HG03060 (cell line): ENCODE results near the gene MAPKAP1.
"Not testable (repeated sequence)": the region's sequence is repeated elsewhere in the genome, so short reads cannot be mapped to it uniquely, and the experiment has no call there.

Experiments used
- ATAC-seq: cut with Tn5 transposase; IDR thresholded peaks from one replicate; pipeline ENCODE4 v1.9.1; 2021; ENCODE audit warnings: low read depth, moderate number of reproducible peaks; ENCODE audit not compliant: unreplicated experiment

MAPKAP1 gene

DNA sequence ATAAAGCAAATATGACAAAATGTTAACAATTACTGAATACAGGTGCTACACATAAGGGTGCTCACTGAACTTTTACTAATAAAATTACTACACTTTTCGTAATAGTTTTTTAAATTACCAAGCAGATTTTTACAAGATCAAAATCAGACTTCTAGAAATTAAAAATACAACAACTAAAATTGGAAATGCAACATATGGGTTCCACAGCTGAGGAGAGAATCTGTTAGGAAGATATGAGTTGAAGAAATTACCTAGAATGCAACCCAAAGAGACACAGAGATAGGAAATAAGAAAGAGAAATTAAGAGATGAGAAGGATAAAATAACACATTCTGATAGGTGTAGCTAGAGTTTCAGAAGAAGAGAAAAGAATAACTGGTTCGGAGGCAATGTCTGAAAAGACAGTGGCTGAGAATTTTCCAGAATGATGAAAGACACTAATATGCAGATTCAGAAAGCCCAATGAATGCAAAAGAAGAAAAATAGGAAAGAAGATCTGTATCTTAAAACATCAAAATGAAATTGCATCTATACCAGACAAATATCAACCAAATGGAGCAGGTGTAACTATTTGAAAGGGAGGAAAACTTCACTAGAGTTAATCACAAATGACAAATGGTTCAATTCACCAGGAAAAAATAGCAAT lies 95.8 kb downstream of the MAPKAP1 start:
- no peak for ATAC-seq

DNA sequence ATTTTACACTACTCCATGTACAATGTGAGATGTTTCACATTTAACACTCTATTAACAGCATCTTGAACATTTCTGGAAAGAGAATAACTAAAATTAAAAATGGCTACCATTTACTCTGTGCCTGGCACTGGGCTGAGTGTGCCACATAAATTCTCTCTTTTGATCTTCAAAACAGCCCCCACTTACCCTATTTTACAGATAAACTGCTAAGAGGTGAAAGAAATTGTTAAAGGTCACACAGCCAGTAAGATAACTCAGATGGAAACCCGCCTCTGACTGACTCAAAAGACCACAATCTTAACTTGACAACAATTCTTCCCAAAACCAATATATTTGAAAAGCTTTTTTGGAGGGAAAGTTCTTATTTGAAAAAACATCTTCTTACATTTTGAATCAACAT lies 97.3 kb downstream of the MAPKAP1 start:
- no peak for ATAC-seq

DNA sequence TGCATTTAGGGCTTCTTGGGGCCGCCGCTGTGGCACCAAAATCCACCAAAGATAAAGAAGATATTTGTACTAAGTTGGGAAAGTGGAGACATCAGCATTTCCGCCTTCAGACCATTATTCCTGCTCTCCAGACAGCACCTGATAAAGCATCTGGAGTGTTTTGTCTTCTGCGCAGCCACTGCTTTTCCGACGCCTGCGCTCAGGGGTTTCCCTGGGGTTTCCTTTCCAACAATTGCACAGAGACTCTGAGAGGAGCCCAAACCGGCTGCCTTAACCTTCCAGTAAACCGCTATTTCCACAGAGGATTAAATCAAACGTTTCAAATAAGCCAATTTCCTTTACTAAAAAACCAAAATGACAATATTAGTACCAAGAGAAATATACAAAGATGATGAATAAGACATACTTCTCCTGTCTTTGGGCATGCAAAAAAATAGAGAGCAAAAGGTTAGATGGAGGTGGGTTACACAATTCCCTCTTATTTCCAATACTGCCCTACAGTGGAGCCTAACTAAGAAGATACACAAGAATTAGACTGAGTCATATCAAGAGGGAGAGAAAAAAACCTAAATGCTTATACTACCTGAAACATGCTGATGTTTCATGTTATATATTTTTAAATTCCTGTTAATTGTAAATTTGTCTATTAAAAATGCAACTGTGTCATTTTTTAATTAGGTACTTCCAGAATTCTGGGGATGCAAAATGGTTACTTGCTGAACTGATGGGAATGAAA lies 98.4 kb downstream of the MAPKAP1 start:
- ATAC-seq = no peak

DNA sequence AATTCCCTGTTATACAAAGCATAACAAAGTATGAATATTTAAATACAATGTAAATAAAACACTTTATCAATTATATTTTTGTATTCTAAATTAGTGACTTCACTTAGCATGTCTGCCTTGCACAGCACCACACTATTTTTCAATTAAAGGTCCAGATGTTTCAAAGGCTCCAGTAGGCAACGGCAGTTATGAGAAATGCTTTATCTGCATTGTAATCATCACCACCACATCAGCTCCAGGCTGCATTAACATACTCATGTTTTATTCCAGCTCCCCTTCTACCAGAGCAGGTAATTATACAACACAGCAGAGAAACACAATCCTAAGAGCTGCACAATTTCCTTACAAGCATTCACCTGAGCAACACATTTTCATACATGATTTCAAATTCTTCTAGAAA lies 102.8 kb downstream of the MAPKAP1 start:
- no peak for ATAC-seq

DNA sequence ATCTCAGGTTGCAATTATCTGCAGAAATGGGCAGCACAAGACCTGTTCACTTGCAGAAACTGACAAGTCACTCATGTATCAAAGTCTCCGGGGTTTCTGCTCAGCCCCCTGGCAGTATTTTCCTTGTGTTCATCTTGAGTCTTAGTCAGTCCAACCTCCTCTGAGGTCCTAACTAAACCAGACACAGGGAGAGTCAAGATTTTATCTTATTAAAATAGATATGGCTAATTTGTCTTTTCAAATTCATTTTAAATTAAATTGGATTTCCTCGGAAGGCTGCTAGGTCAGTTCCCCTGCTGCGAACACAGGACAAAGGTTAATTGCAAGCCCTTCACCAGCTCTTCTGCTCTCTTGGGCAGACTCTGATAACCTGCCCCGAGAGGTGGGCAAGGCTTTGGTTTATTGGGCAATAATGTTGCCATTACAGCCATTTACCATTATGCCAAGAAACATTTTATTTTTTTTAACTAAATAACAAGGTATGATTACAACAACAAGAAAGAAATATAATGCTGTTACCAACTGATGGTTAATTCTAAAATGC lies 103.5 kb downstream of the MAPKAP1 start:
- no peak for ATAC-seq

DNA sequence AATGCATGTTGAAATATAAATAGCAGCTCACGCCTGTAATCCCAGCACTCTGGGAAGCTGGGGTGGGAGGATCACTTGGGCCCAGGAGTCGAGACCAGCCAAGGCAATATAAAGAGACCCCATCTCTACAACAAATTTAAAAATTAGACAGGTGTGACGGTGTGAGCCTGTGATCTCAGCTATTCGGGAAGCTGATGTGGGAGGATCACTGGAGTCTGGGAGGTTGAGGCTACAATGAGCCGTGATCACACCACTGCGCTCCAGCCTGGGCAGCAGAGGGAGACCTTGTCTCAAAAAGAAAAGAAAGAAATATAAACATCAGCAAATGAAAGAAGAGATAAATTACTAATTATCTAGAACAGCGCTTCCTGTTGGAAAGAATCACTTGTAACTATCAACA lies 105.0 kb downstream of the MAPKAP1 start:
- no peak for ATAC-seq

DNA sequence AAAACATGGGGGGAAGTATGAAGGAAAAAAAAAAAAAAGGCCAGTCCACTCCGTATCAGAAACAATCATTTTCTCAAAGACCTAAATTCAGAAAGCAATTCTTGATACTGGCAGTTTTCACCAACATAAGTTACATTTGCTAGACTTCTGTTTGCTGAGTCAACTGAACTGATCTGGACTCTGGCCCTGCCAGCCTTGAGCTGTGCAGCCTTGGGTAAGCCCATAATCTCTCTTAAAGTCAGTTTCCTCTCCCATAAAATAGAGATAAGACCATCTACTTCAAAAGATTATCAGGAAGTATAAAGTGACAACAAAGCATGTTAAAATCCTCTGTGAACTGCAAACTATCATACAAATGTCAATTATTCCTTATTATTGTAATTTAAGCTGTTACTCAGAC lies 106.8 kb downstream of the MAPKAP1 start:
- ATAC-seq = no peak

DNA sequence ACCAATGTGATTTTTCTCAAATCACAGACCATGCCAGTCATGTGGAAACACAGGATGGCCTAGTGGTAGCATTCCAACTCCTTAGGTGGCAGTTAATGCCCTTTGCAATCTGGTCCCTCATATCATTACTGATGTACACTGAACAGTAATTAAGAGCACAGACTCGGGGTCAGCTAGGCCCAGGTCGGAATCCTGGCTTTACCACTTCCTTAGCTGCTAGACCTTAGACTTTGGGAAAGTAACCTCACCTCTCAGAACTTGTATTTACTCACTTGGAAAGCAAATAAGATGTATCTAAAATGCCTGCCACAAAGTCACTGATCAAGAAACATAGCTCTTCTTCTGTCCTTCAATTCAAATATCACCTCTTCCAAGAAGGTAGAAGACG lies 112.8 kb downstream of the MAPKAP1 start:
- no peak for ATAC-seq

DNA sequence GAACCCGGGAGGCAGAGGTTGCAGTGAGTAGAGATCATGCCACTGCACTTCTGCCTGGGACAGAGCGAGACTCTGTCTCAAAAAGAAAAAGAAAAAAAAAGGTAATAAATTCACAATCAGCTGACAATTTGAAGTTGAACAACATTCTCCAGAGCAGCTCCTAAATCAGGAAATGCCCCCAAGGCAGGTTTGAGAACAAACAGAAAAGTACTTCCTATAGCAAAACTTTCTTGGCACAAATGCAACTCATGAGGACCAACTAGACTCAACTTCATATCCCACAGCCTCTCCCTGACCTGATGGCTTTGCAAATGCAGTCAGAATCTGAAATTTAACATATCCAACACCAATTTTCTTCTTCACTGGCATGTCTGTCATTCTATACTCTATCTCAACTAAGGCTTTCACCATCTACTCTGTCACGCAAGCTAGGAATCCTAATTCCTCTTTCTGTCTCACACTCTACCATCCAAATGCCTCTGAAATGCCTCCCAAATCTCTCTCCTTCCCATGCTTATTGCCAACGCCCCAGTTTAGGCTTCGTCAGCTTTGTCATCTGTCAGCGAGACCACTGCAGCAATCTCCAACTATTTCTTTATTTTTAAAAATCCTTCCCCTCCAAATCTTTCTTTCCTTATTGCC lies 113.3 kb downstream of the MAPKAP1 start:
- ATAC-seq = no peak

DNA sequence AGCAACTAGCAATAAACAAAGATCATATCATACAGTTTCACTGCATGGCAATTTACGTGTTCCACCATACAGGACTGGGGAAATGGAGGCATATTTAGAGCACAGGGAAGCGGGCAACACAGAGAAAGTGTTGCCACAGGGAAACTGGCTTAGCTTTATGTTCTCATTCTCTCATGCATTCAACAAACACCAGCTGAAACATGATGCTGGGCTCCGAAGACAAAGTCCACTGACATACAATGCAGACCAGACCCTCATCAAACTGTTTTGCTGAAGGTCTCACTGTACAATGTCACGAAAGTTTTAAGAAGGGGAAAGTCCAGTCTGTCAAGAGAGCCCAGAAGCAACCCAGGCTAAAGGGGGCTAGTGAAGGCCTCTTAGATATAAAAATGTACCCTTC lies 115.1 kb downstream of the MAPKAP1 start:
- ATAC-seq = no peak

DNA sequence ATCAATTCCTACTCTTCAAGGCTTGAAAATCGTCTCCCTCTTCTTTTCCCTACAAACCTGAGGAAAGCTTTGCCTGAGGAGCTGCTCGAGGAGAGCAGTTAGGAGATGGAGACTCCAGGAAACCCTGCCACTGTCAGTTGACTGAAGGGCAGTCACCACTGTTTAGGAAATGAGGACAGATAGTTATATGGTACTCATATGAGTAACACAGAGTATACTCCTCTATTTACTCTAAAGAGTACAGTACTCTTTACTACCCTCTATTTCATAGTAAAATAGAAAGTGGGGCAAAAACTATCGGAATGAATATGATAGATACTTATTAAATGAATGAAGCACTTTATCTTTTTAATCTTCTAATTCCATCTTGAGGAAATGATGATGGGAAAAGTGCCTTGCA lies 115.8 kb downstream of the MAPKAP1 start:
- ATAC-seq = no peak

DNA sequence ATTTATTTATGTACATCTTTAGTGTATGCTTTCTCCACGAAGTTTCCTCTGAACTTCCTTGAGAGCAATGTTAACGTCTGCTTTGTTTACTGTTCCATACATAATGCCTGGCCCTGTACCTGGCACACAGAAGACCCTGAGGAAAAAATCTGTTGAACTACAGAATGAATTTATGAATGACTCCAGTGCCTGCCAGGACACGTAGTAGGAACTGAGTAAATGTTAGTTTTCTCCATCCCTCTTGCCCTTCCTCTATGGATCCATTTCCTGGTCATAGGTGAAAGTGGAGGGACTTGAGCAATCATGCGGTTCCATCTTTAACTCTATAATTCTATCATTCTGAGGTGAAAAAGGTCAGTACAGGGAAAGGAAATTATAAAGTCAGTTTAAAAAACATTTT lies 117.7 kb downstream of the MAPKAP1 start:
- no peak for ATAC-seq

DNA sequence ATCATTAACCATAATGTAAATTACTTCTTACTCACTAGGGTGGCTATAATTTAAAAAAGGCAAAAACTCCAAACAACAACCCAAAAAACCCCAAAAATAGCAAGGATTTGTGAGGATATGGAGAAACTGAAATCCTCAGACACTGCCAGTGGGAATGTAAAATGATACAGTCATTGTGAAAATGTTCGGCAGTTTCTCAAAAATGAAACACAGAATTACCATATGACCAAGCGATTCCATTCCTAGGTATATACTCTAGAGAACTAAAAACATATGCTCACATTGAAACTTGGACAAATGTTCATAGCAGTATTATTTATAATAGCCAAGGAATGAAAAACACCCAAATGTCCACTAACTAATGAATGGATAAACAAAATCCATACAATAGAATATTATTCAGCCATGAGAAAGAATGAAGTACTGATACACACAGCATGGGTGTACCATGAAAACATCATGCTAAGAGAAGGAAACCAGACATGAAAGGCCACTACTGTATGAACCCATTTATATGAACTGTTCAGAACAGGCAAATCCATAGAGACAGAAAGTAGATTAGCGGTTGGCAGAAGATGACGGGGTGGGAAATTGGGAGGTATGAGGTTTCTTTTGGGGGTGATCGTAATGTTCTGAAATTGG lies 119.1 kb downstream of the MAPKAP1 start:
- ATAC-seq = no peak

DNA sequence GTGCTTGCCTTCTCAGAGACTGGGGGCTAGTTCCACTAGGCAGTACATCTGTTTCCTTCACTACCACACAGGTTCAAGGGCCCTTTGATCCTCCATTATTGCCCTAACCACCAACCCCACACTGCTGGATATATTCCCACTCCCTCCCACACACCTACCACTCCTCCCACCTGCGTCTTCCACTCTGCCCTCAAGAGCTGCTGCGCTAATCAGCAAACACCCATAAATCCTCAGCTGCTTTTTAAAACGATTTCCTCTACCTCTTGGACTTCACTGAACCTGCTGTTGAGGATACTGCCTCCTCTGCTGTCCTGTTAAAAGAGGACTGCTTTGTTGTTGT lies 120.9 kb downstream of the MAPKAP1 start:
- no peak for ATAC-seq

DNA sequence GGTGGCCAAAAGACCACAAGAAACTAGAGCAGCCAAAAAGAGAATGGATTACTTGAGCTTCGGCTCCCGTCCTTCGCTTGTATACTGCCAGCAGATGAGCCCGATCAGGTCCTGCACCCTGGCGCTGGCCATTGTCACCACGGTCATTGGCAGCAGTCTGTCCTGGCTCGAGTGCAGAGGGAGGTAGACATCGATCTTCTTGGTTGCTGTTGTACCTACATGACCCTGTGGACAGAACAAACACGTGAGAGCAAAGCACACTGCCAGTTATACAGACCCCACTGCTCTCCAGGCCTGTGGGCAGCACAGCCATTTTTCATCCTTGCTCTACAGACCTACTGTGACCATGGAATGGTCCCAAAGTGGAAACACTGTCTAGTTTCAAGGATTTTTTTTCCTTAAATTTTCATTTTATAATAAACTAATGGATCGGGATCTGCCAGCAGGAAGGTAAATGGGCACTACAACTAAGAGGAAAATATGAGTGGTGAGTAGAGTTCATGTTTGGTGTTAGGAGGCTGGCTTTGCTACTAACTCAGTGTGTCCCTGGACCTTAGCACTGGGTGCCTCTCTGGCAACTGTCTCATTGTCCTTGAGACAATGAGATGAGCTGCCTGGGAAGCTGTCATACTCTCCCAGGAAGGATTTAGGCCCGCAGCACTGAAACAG lies 121.4 kb downstream of the MAPKAP1 start:
- no peak for ATAC-seq

DNA sequence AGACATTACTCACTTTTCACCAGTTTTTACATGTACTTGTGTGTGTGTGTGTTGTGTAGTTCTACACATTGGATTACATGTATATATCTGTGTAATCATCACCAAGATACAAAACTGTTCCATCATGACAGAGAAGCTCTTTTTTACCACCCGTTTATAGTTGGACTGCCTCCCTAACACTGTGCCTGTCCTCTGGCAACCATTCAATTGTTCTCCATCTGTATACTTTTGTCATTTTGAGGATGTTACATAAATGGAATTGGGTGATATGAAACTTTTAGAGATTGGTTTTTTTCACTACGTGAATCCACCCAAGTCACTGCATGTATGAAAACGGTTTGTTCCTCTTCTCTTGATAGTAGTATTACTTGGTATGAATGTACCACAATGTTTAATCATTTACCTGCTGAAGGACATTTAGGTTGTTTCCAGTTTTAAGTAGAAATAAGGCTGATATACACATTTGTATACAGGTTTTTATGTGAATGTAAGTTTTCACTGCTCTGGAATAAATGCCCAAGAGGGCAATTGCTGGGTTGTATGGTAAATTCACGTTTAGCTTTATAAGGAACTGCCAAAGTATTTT lies 126.2 kb downstream of the MAPKAP1 start:
- no peak for ATAC-seq

DNA sequence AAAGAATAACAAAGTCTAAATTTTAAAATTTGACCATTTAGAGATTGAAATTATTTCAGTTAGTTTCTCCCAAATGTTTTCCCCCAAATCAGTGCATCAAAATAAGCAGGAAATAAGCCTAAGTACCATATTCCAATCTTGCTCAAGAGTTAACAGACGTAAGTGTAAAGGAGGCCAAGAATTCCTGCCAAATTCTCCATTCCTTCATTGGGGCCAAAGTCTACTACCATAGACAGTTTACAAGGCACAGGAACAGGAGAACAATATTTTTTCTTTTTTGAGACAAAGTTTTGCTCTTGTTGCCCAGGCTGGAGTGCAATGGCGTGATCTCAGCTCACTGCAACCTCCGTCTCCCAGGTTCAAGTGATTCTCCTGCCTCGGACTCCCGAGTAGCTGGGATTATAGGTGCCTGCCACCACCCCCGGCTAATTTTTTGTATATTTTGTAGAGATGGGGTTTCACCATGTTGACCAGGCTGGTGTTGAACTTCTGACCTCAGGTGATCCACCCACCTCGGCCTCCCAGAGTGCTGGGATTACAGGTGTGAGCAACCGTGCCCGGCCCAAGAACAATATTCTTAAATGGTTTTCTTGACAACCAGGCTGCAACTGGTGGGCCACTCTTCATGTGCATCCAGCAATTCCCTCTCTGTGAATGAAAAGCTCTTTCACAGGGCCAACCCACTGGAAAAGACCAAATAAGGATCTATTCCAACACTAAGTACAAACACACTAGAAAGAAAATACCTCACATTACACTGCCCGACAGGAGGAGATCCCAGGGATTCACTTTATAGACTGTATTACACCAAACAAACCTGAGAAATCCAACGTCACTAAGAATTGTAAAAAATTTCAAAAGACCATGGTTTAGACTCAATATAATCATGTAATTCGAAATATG lies 127.7 kb downstream of the MAPKAP1 start:
- ATAC-seq = no peak

DNA sequence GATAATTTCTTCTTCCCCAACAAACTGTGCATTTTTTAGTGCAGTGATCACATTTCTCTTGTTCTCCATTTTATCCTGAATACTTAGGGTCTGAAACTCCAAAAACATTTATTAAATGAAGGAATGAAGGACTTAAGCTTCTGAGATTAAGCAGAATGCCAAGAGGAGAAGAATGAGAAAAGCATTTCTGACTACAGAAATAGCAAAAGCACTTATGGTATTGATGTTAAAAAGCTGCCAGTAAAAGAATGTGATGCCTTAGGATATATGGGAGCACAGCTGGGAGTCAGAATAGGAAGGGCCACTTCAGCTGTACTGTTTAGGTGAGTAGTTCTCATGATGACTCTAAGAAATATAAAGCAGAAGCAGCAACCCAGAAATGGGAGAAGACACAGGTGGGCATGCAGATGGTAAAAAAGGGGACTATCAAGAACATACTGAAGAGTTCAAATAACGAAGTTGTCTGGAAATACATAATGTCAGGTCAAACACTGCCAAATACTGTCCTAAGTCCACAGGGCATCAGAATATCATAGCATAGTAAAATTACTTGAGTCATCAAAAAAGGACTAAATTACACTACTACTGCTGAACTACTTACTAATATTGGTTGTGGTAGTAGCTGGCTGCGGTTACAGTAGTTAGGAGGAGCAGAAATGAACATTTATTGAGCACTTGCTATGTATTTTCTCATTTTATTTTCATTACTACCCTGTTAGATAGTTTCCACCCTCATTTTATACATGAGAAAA lies 132.7 kb downstream of the MAPKAP1 start:
- ATAC-seq = no peak

DNA sequence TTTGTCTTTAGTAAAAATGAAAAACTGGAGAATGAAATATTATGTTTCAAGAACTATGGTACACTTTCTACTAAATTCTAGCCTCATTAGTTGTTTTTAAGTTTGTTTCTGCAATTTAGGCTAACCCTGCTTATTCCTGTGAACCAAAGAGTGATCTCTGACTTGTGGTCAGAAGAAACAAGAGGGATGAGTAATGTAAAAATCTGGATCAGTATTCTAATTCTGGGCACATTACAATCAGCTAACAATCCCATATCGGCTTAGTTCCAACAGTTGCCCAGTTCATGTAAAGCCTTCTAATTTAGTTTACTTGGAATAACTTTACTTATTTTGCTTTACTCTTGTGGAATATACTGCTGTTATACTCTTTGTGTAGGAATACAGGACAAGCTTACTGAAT lies 134.5 kb downstream of the MAPKAP1 start:
- not testable (repeated sequence) for ATAC-seq
